GM23338 (cell line): ENCODE data around the gene DDX23. TPM values are rescaled to one million over a fixed set of nuclear protein-coding genes. Genes with fewer than 3 reads are reported as not detected.

Experiments
- ATAC-seq: fragments of 200-7000 bp; cut with Tn5 transposase; 3 replicates; pipeline ENCODE4 v1.9.1; 2020
- DNase-seq: peaks from one replicate; pipeline ENCODE4 v3.0.0-alpha.2; 2015; ENCODE audit warnings: low spot score
- H2AFZ ChIP-seq: fragments of 200-600 bp; sonication (generic); 2 replicates; pipeline ENCODE4 v1.8.0; 2016; ENCODE audit warnings: antibody characterized with exemption, mild to moderate bottlenecking, moderate library complexity
- H3F3A ChIP-seq: fragments of 200-600 bp; sonication (generic); replicated peaks from 2 replicates; pipeline ENCODE4 v1.8.0; 2017; ENCODE audit warnings: antibody characterized with exemption, mixed run types, low read depth
- H3K27ac ChIP-seq: fragments of 200-600 bp; sonication (generic); 2 replicates; pipeline ENCODE4 v1.6.1; 2016; ENCODE audit warnings: low read depth
- H3K27me3 ChIP-seq: fragments of 200-600 bp; sonication (generic); 2 replicates; pipeline ENCODE4 v1.8.0; 2016; ENCODE audit warnings: mild to moderate bottlenecking, mixed run types, moderate library complexity; ENCODE audit not compliant: insufficient read depth
- H3K36me3 ChIP-seq: fragments of 200-600 bp; sonication (generic); 2 replicates; pipeline ENCODE4 v1.8.0; 2016; ENCODE audit warnings: mild to moderate bottlenecking; ENCODE audit not compliant: insufficient read depth
- H3K4me1 ChIP-seq: fragments of 200-600 bp; sonication (generic); 2 replicates; pipeline ENCODE4 v1.8.0; 2016; ENCODE audit warnings: mild to moderate bottlenecking, moderate library complexity; ENCODE audit not compliant: insufficient read depth
- H3K4me2 ChIP-seq: fragments of 200-600 bp; sonication (generic); 2 replicates; pipeline ENCODE4 v1.7.1; 2017; ENCODE audit warnings: mixed run types
- H3K4me3 ChIP-seq: fragments of 200-600 bp; sonication (generic); 2 replicates; pipeline ENCODE4 v1.6.1; 2016; ENCODE audit warnings: mixed run types
- H3K79me2 ChIP-seq: fragments of 200-600 bp; sonication (generic); replicated peaks from 2 replicates; pipeline ENCODE4 v1.8.0; 2017; ENCODE audit warnings: mild to moderate bottlenecking; ENCODE audit not compliant: insufficient read depth
- H3K9me2 ChIP-seq: fragments of 200-600 bp; sonication (generic); 2 replicates; pipeline ENCODE4 v1.8.0; 2017; ENCODE audit not compliant: insufficient read depth
- H4K20me1 ChIP-seq: fragments of 200-600 bp; sonication (generic); replicated peaks from 2 replicates; pipeline ENCODE4 v1.8.0; 2017; ENCODE audit warnings: mild to moderate bottlenecking; ENCODE audit not compliant: insufficient read depth
- H3K27ac Mint-ChIP-seq: 2 replicates; pipeline ENCODE4 v1.8.0; 2020; ENCODE audit warnings: inconsistent platforms, mild to moderate bottlenecking, moderate library complexity, mixed read lengths
- H3K27me3 Mint-ChIP-seq: 3 replicates; pipeline ENCODE4 v1.8.0; 2022; ENCODE audit warnings: low read depth, mild to moderate bottlenecking, moderate library complexity, mixed read lengths, inconsistent platforms; ENCODE audit not compliant: insufficient read depth, poor library complexity
- H3K36me3 Mint-ChIP-seq: 3 replicates; pipeline ENCODE4 v1.8.0; 2021; ENCODE audit warnings: low read depth, mild to moderate bottlenecking, inconsistent platforms, moderate library complexity, mixed read lengths
- H3K4me1 Mint-ChIP-seq: 3 replicates; pipeline ENCODE4 v1.8.0; 2020; ENCODE audit warnings: mild to moderate bottlenecking, inconsistent platforms, mixed read lengths
- H3K4me3 Mint-ChIP-seq: 3 replicates; pipeline ENCODE4 v1.8.0; 2021; ENCODE audit warnings: moderate library complexity, mild to moderate bottlenecking, inconsistent platforms, mixed read lengths
- H3K9me3 Mint-ChIP-seq: 3 replicates; pipeline ENCODE4 v1.8.0; 2020; ENCODE audit warnings: moderate library complexity, mild to moderate bottlenecking, inconsistent platforms, mixed read lengths
- CREB1 ChIP-seq: fragments of 250-450 bp; sonication (Bioruptor Pico); IDR thresholded peaks from 2 replicates; pipeline ENCODE4 v1.5.0; 2020; ENCODE audit warnings: low read depth, mild to moderate bottlenecking, moderate library complexity
- CTCF ChIP-seq, 2 experiments: fragments of 200-600 bp in 1 of 2; sonication (generic) in 1 of 2; conservative IDR thresholded peaks; 2 replicates each; pipeline versions ENCODE4 v1.5.1 to v1.6.1; 2016 to 2017; ENCODE audit warnings: antibody characterized with exemption in 2 of 2, low read depth in 2 of 2, mild to moderate bottlenecking in 2 of 2, moderate library complexity in 1 of 2
- ETS1 ChIP-seq: IDR thresholded peaks from 2 replicates; pipeline ENCODE4 v1.6.1; 2016; ENCODE audit warnings: antibody characterized with exemption
- EZH2 ChIP-seq: fragments of 200-600 bp; sonication (generic); IDR thresholded peaks from one replicate; pipeline ENCODE4 v1.8.0; 2017; ENCODE audit warnings: antibody characterized with exemption, mild to moderate bottlenecking, low read depth; ENCODE audit not compliant: unreplicated experiment
- EZH2phosphoT487 ChIP-seq: fragments of 200-600 bp; sonication (generic); IDR thresholded peaks from one replicate; pipeline ENCODE4 v1.8.1; 2018; ENCODE audit warnings: antibody characterized with exemption; ENCODE audit not compliant: unreplicated experiment
- JUNB ChIP-seq: IDR thresholded peaks from one replicate; pipeline ENCODE4 v1.6.1; 2016; ENCODE audit warnings: antibody characterized with exemption; ENCODE audit not compliant: unreplicated experiment
- NANOG ChIP-seq: IDR thresholded peaks from 2 replicates; pipeline ENCODE4 v1.6.1; 2016; ENCODE audit warnings: antibody characterized with exemption, borderline replicate concordance
- POLR2AphosphoS5 ChIP-seq: IDR thresholded peaks from 2 replicates; pipeline ENCODE4 v1.6.1; 2016; ENCODE audit warnings: antibody characterized with exemption, low read depth
- REST ChIP-seq: IDR thresholded peaks from one replicate; pipeline ENCODE4 v1.6.1; 2018; ENCODE audit warnings: antibody characterized with exemption; ENCODE audit not compliant: unreplicated experiment
- STAT1 ChIP-seq: IDR thresholded peaks from one replicate; pipeline ENCODE4 v1.6.1; 2016; ENCODE audit warnings: antibody characterized with exemption; ENCODE audit not compliant: unreplicated experiment
- ZNF114 ChIP-seq: fragments of 250-450 bp; sonication (Bioruptor Pico); IDR thresholded peaks from 2 replicates; pipeline ENCODE4 v1.5.0; 2020; ENCODE audit warnings: mild to moderate bottlenecking, moderate library complexity
- ZNF331 ChIP-seq: fragments of 250-450 bp; sonication (Bioruptor Pico); IDR thresholded peaks from 2 replicates; pipeline ENCODE4 v1.5.0; 2020; ENCODE audit warnings: low read depth, mild to moderate bottlenecking, moderate library complexity
- ZNF462 ChIP-seq: fragments of 250-450 bp; sonication (Bioruptor Pico); IDR thresholded peaks from 2 replicates; pipeline ENCODE4 v1.5.0; 2020; ENCODE audit warnings: mild to moderate bottlenecking, moderate library complexity
- polyA plus RNA-seq: library from polyadenylated mRNA; unstranded; fragments of >200 nt; fragmentation: Nextera tagmentation; extraction: Ambion mirVana; gene quantifications from 2 replicates; pipeline ENCODE4 v1.2.1, GENCODE V29; 2016
- total RNA-seq: library from RNA; depleted of rRNA; stranded (reverse); fragments of >200 nt; shearing (Covaris generic); gene quantifications from 2 replicates; pipeline ENCODE4 v1.2.3, GENCODE V29; 2014

DDX23 gene
- total and polyA plus RNA-seq, 2 experiments from 2014 or later: 31.7 to 78.5 TPM

GRCh38 chr12:48875944-48876515 lies 24.1 kb upstream of the DDX23 start:
- Histone ChIP-seq H3F3A (no peaks in the 10 kb centered on the region), H3K79me2 (no peaks in the 10 kb centered on the region), H3K36me3 (no peaks in the 10 kb centered on the region), H4K20me1 (no peaks in the 10 kb centered on the region), H3K4me1 (no peaks in the 10 kb centered on the region), H3K4me2 (no peak overlapping the region), H2AFZ (no peak overlapping the region), H3K4me3 (no peak overlapping the region), H3K9me2 (no peaks in the 10 kb centered on the region), H3K27me3 (no peaks in the 10 kb centered on the region), H3K27ac (no peak overlapping the region)
- Mint-ChIP-seq H3K27me3 (peaks cover 6% of the 10 kb centered on the region), H3K36me3 (no peaks in the 10 kb centered on the region), H3K4me1 (no peaks in the 10 kb centered on the region), H3K9me3 (no peaks in the 10 kb centered on the region), H3K27ac (no peak overlapping the region), H3K4me3 (no peak overlapping the region)
- ATAC-seq (no peak), DNase-seq (no peak)
- no peak for TF ChIP-seq STAT1
- no peak for TF ChIP-seq CREB1 (CRISPR knock-in tag)
- no peak for TF ChIP-seq NANOG
- TF ChIP-seq ETS1: no peak
- no peak for TF ChIP-seq JUNB
- TF ChIP-seq ZNF331: no peak
- TF ChIP-seq REST: no peak
- TF ChIP-seq EZH2phosphoT487: no peak
- TF ChIP-seq EZH2: no peak
- TF ChIP-seq POLR2AphosphoS5: no peak
- no peak for TF ChIP-seq CTCF (conservative IDR thresholded peaks at IDR 0.05; ENCODE audit: low read depth in 2 of 2)
- TF ChIP-seq ZNF114 (CRISPR knock-in tag): no peak
- no peak for TF ChIP-seq ZNF462
